ENCODE measurements around the gene CMA1. TPM values are rescaled to one million over a fixed set of nuclear protein-coding genes. Genes with fewer than 3 reads are reported as not detected.

Gene CMA1
- total and polyA plus RNA-seq, 2 donors from 2014 or later = 2.1 TPM; not detected in 1

DNA sequence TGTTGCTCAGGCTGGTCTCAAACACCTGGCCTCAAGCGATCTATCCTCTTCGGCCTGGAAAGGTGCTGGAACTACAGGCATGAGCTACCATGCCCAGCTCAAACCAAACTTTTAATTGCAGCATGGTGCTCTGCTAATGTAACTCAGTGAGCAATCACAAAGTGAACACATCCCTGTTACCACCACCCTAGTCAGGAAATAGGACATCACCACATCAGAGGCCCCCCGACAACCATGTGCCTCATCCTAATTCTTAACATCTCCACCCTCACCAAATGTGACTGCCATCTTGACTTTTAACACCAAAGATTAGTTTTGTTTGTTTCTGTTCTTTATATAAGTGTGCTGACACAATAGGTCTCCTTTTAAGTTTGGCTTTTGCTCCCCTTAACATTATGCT, 42.7 kb downstream of the CMA1 start:
- Histone ChIP-seq H3K27me3 (ENCODE audit: control insufficient read depth, insufficient read depth, low read length) (no peaks in the 10 kb centered on the region), H3K9ac (ENCODE audit: low read length in 3 of 3) (no peak overlapping the region), H3K9me3 (ENCODE audit: control insufficient read depth in 2 of 3, insufficient read depth in 1 of 3, low read length in 3 of 3) (no peaks in the 10 kb centered on the region), H3K4me1 (ENCODE audit: control insufficient read depth in 2 of 3, insufficient read depth in 2 of 3, low read depth in 1 of 3, low read length in 3 of 3) (no peaks in the 10 kb centered on the region), H3K4me3 (ENCODE audit: low read length in 3 of 3) (no peak overlapping the region), H3K27ac (ENCODE audit: low read depth in 2 of 2, low read length in 2 of 2) (no peak overlapping the region), H3K36me3 (ENCODE audit: control insufficient read depth in 2 of 3, insufficient read depth in 3 of 3, low read length in 3 of 3) (peaks cover 0 to 4% (median 0%) of the 10 kb centered on the region in 3 donors)
- FAIRE-seq (no peak), DNase-seq (no peak)
- no peak for TF ChIP-seq CTCF (IDR thresholded peaks at IDR 0.05; ENCODE audit: borderline replicate concordance, extremely low read depth, insufficient read depth)
- intact Hi-C loops (cut with DNase I) = no loop called here

DNA sequence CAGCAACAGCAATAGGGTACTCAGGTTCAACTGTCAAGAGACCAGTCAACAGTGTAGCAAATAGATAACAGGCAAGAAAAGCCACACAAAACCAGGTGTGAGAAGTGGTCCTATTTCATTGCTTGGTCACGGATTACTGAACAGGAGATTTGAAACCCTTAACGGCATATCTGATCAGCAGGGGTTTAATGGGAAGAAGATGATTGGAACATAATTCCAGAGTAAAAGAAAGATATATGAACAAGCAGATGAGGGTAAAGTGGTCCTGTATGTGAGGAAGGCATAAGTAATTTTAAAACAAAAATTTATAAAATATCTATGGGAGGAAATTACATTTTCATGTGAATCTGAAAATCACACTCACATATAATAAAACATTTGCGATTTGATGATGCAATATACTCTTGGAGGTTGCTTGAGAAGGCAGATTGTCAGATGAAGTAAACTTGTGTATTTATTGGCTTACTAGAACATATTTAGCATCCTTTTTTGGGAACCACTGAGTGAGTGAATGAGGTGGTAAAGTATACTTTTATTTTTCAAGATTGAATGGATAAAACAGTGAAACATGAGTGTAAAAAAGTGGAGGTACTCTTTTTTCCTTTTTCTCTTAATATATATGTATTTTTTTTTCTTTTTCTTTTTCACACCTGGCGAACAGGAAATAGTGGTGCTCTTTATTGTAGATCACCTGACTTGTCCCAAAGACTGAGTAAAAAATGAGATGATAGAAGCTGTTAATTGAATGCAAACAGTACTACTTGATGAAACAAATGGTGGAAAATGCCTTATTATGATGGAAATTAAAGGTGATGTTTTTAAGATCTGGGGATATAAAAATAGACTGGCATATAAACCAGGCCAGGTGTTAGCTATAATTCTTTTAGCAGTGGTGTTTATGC, 43.9 kb downstream of the CMA1 start:
- no peak overlapping the region for H3K9ac ChIP-seq (ENCODE audit: low read length in 3 of 3)
- FAIRE-seq (no peak), DNase-seq (no peak)
- peaks cover 0 to 4% (median 0%) of the 10 kb centered on the region in 3 donors for H3K36me3 ChIP-seq (ENCODE audit: control insufficient read depth in 2 of 3, insufficient read depth in 3 of 3, low read length in 3 of 3)
- intact Hi-C loops (cut with DNase I) = no loop called here
- no peaks in the 10 kb centered on the region for H3K4me1 ChIP-seq (ENCODE audit: control insufficient read depth in 2 of 3, insufficient read depth in 2 of 3, low read depth in 1 of 3, low read length in 3 of 3)
- no peak overlapping the region for H3K4me3 ChIP-seq (ENCODE audit: low read length in 3 of 3)
- TF ChIP-seq CTCF (IDR thresholded peaks at IDR 0.05; ENCODE audit: borderline replicate concordance, extremely low read depth, insufficient read depth) = no peak
- H3K9me3 ChIP-seq (ENCODE audit: control insufficient read depth in 2 of 3, insufficient read depth in 1 of 3, low read length in 3 of 3) = no peaks in the 10 kb centered on the region
- no peaks in the 10 kb centered on the region for H3K27me3 ChIP-seq (ENCODE audit: control insufficient read depth, insufficient read depth, low read length)
- no peak overlapping the region for H3K27ac ChIP-seq (ENCODE audit: low read depth in 2 of 2, low read length in 2 of 2)

- intact Hi-C loops (cut with DNase I) = no loop called here
- peaks cover 0 to 4% (median 0%) of the 10 kb centered on the region in 3 donors for H3K36me3 ChIP-seq (ENCODE audit: control insufficient read depth in 2 of 3, insufficient read depth in 3 of 3, low read length in 3 of 3)
- H3K4me3 ChIP-seq (ENCODE audit: low read length in 3 of 3) = no peak overlapping the region
- H3K4me1 ChIP-seq (ENCODE audit: control insufficient read depth in 2 of 3, insufficient read depth in 2 of 3, low read depth in 1 of 3, low read length in 3 of 3) = no peaks in the 10 kb centered on the region
- DNase-seq (no peak), FAIRE-seq (no peak)
- no peak overlapping the region for H3K27ac ChIP-seq (ENCODE audit: low read depth in 2 of 2, low read length in 2 of 2)
- H3K9ac ChIP-seq (ENCODE audit: low read length in 3 of 3) = no peak overlapping the region
- H3K9me3 ChIP-seq (ENCODE audit: control insufficient read depth in 2 of 3, insufficient read depth in 1 of 3, low read length in 3 of 3) = no peaks in the 10 kb centered on the region
- no peaks in the 10 kb centered on the region for H3K27me3 ChIP-seq (ENCODE audit: control insufficient read depth, insufficient read depth, low read length)
- TF ChIP-seq CTCF (IDR thresholded peaks at IDR 0.05; ENCODE audit: borderline replicate concordance, extremely low read depth, insufficient read depth) = no peak
Measured at GRCh38 chr14:24463017-24463883, 44.8 kb downstream of the CMA1 start.

Data from kidney (tissue), 14 donors.